Cardiac fibroblast (primary cell): ENCODE data around the gene BAZ2B.

ENCODE experiments used
- DNase-seq, 2 donors: peaks; one replicate each; pipeline versions ENCODE4 v3.0.0 to v3.0.0-alpha.2; 2010; ENCODE audit warnings: low read depth in 2 of 2
- H3K4me3 ChIP-seq, 2 donors: replicated peaks in 1 of 2; 1 replicate in 1 of 2; 2 replicates in 1 of 2; pipeline ENCODE4 v1.5.1; 2011; ENCODE audit warnings: low read depth in 2 of 2, low read length in 2 of 2, mild to moderate bottlenecking in 2 of 2, moderate library complexity in 1 of 2
- TF ChIP-seq, protein P1 (sequence below): IDR thresholded peaks from one replicate; pipeline ENCODE4 v1.5.1; 2011; ENCODE audit warnings: low read depth, mild to moderate bottlenecking, low read length, inconsistent platforms

The BAZ2B gene

DNA sequence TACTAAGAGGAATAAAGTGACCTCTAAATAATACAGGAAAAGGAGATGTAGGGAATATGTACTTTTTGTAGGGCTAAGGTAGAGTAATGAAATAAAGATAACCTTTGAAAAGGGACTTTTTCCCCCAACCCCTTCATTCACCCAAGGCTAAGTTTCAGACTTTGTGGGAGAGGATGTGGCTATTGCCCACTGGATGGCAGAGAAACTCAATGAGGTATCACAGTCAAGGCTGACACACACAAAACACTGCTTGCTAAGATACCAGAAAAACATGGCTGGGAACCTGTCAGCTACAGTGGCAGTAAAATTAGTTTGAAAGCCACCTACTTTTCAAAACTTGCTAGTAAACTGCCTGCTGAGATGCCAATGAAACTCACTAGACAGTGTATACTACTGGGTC lies 171.0 kb downstream of the BAZ2B start:
- DNase-seq: no peak
- TF ChIP-seq, protein P1, sequence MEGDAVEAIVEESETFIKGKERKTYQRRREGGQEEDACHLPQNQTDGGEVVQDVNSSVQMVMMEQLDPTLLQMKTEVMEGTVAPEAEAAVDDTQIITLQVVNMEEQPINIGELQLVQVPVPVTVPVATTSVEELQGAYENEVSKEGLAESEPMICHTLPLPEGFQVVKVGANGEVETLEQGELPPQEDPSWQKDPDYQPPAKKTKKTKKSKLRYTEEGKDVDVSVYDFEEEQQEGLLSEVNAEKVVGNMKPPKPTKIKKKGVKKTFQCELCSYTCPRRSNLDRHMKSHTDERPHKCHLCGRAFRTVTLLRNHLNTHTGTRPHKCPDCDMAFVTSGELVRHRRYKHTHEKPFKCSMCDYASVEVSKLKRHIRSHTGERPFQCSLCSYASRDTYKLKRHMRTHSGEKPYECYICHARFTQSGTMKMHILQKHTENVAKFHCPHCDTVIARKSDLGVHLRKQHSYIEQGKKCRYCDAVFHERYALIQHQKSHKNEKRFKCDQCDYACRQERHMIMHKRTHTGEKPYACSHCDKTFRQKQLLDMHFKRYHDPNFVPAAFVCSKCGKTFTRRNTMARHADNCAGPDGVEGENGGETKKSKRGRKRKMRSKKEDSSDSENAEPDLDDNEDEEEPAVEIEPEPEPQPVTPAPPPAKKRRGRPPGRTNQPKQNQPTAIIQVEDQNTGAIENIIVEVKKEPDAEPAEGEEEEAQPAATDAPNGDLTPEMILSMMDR: no peak
- no peak overlapping the region for H3K4me3 ChIP-seq

DNA sequence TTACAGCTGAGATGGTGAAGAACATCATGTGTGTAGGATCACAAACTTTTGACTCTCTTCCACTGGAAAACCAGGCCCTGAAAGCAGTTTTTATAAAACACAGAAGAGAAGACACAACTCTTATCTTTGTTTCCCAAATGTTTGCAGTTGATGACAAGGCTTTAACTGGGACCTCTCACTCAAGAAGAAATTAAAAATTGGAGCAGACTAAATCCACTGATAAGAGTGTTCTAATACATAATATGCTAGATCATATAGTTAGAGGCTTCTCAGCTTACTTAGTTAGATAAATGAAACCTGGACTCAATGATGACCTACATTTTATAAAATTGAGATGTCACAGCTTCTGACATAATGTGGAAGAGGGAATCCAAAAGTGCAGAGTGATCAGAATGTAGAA lies 171.6 kb downstream of the BAZ2B start:
- no peak for DNase-seq
- TF ChIP-seq, protein P1: no peak

DNA sequence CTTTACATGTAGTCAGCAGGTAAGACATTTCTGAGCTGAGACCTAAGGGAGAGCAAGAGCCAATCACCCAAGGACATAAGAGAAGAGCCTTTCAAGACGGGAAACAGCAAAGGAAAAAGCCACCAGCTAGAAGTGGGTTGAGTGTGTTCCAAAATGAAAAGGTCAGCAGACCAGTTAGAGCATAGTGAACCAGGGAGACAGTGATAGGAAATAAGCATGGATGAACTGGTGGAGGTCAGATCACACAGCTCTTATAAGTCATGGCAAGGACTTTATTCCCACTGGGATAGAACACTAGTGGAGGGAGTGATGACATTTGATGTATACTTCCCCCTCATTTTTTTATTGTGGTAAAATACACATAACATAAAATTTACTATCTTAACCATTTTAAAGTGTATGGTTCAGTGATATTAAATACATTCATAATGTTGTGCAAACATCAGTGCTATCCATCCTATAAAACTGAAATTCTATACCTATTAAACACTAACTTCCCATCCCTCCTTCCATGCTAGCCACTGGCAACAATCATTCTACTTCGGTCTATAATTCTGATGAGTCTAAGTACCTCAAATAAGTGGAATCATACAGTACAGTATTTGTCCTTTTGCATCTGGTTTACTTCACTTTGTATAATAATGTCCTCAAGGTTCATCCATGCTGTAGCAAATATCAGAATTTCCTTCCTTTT lies 174.0 kb downstream of the BAZ2B start:
- DNase-seq: no peak
- no peak overlapping the region for H3K4me3 ChIP-seq
- TF ChIP-seq, protein P1: no peak

More for the DNA sequence above, 171.6 kb downstream of the BAZ2B start:
- H3K4me3 ChIP-seq: no peak overlapping the region

DNA sequence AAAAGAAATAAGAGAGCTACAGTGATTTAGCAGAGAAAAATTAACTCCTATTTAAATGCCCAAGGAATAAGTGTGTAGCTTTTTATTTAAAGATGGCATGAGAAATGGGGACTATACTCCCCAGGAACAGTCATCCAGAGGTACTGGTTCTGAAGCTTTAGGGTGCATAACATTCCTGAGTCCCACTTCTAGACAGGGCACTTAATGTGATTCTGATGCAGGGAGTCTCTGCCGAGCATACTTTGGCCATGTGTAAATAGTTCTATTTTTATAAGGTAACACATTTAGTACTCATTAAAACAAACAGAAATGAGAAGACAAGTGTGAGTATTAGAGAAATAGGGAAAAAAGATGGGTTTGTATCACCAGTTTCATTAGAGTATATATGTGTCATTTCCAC lies 175.2 kb downstream of the BAZ2B start:
- DNase-seq: no peak
- TF ChIP-seq, protein P1: no peak
- no peak overlapping the region for H3K4me3 ChIP-seq

DNA sequence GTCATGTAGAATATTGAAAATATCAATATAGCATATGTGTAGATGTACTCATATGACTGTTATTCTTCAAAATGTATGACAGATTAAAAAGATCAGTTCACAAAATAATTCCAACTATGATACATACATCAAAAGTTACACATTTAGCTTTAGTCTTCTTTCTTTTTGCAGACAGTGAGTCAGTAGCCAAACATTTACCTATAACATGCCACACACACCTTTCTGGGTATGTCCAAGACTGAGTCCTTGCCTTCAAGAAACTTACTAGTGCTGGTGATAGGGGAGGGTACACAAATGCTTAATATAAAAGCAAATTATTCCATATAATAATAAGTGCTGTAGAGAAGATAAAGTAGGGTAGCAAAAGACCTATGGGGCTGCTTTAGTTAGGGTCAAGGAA lies 176.9 kb downstream of the BAZ2B start:
- no peak for DNase-seq
- TF ChIP-seq, protein P1: no peak

DNA sequence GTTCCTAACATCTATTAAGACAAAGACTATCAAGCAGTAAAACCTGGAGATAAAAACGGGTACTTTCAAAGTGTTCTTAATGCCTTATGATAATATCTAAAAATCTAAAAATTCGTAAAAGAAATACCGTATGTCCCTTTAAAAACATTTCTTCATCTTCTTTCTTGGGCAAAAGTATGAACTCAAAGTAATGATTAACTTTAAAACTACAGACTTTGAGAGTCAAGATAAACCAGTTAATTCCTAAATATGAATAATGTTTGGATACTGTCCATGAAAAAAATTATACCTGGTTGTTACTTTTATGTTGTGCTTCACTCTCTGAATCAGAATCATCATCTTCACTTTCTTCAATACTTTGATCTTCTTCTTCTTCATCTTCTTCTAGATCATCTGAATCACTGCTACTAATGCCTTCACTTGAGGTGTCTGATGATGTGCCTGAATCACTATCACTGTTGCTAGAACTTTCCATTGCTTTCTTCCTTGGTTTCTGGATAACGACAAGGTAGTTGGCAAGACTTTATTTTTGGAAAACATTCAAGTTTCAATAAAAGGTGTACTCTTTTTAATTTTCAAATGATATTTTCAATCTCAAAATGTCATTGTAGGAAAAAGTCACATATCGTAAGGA lies 177.5 kb downstream of the BAZ2B start:
- TF ChIP-seq, protein P1: no peak
- no peak overlapping the region for H3K4me3 ChIP-seq
- no peak for DNase-seq

More for the DNA sequence above, 176.9 kb downstream of the BAZ2B start:
- H3K4me3 ChIP-seq: no peak overlapping the region

DNA sequence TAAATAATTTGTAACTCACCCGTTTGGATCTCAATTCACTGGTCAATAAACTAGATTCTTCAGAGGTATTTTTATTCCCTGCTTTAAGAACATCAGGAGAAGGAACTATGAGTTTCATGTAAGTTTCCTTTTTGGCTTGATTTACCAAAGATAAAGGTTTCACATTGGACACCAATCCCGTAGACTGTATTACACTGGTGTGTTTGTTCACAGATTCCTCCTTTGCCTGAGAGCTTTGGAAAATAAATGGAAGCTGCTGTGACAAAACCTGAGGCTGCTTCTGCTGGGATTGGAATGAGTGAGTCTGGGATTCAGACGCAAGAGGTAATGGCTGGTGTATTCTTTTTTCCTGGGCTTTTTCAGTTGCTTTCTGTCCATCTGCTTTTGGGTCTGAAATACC lies 178.1 kb downstream of the BAZ2B start:
- H3K4me3 ChIP-seq: no peak overlapping the region
- no peak for DNase-seq
- TF ChIP-seq, protein P1: no peak
